HCT116 (cell line): ENCODE measurements around the gene EPHB2.

Experiments
- ATF3 ChIP-seq: IDR thresholded peaks from 2 replicates; pipeline ENCODE4 v1.6.1; 2012
- CEBPB ChIP-seq: IDR thresholded peaks from 2 replicates; pipeline ENCODE4 v1.6.1; 2012; ENCODE audit warnings: low read depth
- EZH2 ChIP-seq: fragments of 200-600 bp; sonication (generic); IDR thresholded peaks from 2 replicates; pipeline ENCODE4 v1.6.1; 2017; ENCODE audit warnings: antibody characterized with exemption, mixed run types
- POLR2A ChIP-seq: IDR thresholded peaks from 2 replicates; pipeline ENCODE4 v1.7.0; 2011; ENCODE audit warnings: borderline replicate concordance; ENCODE audit not compliant: insufficient read depth, insufficient read length; ENCODE audit errors: extremely low read depth
- REST ChIP-seq: IDR thresholded peaks from 2 replicates; pipeline ENCODE4 v1.6.1; 2012; ENCODE audit warnings: low read depth
- SP1 ChIP-seq: IDR thresholded peaks from 2 replicates; pipeline ENCODE4 v1.6.1; 2012; ENCODE audit warnings: low read depth

- no peak for TF ChIP-seq POLR2A
- no peak for TF ChIP-seq EZH2
- TF ChIP-seq REST = no peak
- TF ChIP-seq SP1 = no peak
- TF ChIP-seq CEBPB = no peak
- no peak for TF ChIP-seq ATF3
Observed at GRCh38 chr1:22963044-22963677, 252.5 kb downstream of the EPHB2 start.
